ENCODE measurements around the gene HHAT.

The HHAT gene

DNA sequence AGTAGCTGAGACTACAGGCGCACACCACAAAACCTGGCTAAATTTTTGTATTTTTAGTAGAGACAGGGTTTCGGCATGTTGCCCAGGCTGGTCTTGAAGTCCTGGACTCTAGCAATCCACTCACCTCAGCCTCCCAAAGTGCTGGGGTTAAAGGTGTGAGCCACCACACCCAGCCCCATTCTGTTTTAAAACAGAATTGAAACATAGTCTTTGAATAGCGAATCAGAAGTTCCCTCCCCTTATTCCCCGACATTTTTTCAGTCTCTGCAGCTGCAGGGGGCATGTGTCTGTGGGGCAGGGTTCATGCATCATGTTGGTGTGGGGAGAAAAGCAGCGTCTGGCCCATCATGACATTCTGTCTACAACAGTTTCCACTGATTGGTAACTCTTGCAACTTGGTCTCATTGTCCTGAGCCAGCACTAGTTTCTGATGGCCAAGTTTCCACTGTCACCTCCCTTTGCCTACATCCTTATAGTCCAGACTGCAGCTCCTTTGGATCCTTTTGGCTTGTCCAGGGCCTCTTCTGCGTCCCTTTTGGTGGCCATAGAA, 15.6 kb upstream of the HHAT start:
- DNase-seq (ENCODE audit: insufficient read length, low spot score) (no peak), FAIRE-seq (no peak)
- TF ChIP-seq, protein P1, sequence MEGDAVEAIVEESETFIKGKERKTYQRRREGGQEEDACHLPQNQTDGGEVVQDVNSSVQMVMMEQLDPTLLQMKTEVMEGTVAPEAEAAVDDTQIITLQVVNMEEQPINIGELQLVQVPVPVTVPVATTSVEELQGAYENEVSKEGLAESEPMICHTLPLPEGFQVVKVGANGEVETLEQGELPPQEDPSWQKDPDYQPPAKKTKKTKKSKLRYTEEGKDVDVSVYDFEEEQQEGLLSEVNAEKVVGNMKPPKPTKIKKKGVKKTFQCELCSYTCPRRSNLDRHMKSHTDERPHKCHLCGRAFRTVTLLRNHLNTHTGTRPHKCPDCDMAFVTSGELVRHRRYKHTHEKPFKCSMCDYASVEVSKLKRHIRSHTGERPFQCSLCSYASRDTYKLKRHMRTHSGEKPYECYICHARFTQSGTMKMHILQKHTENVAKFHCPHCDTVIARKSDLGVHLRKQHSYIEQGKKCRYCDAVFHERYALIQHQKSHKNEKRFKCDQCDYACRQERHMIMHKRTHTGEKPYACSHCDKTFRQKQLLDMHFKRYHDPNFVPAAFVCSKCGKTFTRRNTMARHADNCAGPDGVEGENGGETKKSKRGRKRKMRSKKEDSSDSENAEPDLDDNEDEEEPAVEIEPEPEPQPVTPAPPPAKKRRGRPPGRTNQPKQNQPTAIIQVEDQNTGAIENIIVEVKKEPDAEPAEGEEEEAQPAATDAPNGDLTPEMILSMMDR (IDR thresholded peaks at IDR 0.05; ENCODE audit: insufficient read depth, missing control alignments): no peak

DNA sequence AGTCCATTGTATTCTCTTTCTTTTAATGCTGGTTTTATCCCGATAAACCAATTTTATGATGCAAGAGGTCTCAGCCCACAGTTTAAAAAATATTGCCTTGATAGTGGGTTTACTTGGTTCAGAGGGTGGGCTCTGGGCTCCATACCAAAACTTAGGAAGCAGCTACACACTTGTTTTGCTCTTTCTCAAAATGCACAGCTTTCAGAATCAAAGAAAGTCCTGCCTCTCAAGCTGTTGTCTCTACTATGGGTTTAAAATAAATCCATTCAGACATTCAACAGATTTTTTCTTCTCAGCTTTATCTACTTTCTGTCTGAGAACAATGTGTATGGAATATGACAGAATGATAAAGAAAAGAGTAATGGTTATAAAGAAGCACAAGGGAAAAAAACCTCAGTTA, 14.8 kb upstream of the HHAT start:
- TF ChIP-seq, protein P1 (IDR thresholded peaks at IDR 0.05; ENCODE audit: insufficient read depth, missing control alignments): no peak
- FAIRE-seq: no peak

DNA sequence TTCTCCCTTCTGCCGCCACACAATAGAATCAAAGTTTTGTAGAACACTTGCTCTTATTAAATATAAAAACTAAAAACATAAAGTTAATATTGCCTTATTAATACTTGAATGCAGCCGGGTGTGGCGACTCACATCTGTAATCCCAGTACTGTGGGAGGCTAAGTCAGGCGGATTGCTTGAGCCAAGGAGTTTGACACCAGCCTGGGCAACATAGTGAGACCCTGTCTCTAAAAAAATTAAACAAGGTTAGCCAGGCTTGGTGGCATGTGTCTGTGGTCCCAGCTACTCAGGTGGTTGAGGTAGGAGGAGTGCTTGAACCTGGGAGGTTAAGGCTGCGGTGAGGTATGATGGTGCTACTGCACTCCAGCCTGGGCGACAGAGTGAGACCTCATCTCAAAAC, 13.2 kb upstream of the HHAT start:
- FAIRE-seq: no peak
- no peak for DNase-seq (ENCODE audit: insufficient read length, low spot score)
- TF ChIP-seq, protein P1 (IDR thresholded peaks at IDR 0.05; ENCODE audit: insufficient read depth, missing control alignments): no peak

More for the DNA sequence above, 14.8 kb upstream of the HHAT start:
- DNase-seq (ENCODE audit: insufficient read length, low spot score): no peak

DNA sequence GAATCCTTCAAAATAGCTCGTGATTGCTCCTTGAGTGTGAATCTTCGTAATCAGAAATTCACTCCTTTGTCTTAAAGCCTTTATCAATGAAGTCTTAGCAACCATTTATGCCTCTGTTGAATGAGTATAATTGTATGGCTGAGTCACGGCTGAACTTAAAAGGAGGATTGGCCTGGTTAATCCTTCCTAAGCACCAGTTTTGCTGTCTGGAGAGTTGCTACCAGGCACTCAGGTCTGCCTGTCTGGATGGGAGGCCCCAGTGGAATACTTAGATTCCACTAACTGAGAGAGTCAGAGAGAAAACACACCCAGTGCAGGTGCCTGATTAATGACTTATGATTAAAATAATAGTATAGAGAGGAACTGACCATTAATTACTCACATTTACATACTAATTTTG, 7.6 kb upstream of the HHAT start:
- peak; percentile 42 for DNase-seq (ENCODE audit: insufficient read length, low spot score)

DNA sequence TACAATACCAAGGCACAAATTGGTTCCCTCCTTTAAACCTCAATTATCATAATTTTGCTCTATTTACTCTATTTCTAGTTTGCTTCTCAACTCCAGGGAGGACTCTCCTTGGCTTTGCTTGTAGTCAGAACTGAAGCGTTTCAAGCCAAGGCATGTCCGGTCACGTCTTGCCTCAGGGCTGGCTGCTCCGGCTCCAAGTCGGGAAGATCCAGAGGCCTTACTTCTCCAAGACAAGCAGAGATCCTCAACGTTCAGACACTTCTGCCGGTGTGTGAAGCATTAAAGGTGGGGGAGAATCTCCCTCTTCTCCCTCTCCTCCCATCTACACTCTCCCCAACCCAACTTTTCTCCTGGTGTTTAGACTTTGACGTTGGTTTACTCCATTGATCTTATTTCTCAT, 7.2 kb upstream of the HHAT start:
- TF ChIP-seq, protein P1 (IDR thresholded peaks at IDR 0.05; ENCODE audit: insufficient read depth, missing control alignments): no peak
- no peak for DNase-seq (ENCODE audit: insufficient read length, low spot score)
- FAIRE-seq: peak; percentile 87

More for the DNA sequence above, 7.6 kb upstream of the HHAT start:
- TF ChIP-seq, protein P1 (IDR thresholded peaks at IDR 0.05; ENCODE audit: insufficient read depth, missing control alignments): no peak
- peak; percentile 97 for FAIRE-seq

DNA sequence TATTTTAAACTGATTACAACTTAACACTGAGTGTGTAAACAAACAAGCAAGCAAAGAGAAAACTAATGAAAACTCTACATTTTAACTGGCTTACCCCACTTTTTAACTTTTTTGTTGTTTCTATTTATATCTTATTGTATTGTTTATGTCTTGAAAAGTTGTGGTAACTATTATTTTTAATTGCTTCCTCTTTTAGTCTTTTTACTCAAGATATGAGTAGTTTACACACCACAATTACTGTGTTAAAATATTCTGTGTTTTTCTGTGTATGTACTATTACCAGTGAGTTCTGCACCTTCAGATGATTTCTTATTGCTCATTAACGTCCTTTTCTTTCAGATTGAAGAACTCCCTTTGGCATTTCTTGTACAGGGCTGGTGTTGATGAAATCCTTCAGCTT, 4.7 kb upstream of the HHAT start:
- DNase-seq (ENCODE audit: insufficient read length, low spot score) (no peak), FAIRE-seq (peak; percentile 55)
- TF ChIP-seq, protein P1 (IDR thresholded peaks at IDR 0.05; ENCODE audit: insufficient read depth, missing control alignments): no peak

DNA sequence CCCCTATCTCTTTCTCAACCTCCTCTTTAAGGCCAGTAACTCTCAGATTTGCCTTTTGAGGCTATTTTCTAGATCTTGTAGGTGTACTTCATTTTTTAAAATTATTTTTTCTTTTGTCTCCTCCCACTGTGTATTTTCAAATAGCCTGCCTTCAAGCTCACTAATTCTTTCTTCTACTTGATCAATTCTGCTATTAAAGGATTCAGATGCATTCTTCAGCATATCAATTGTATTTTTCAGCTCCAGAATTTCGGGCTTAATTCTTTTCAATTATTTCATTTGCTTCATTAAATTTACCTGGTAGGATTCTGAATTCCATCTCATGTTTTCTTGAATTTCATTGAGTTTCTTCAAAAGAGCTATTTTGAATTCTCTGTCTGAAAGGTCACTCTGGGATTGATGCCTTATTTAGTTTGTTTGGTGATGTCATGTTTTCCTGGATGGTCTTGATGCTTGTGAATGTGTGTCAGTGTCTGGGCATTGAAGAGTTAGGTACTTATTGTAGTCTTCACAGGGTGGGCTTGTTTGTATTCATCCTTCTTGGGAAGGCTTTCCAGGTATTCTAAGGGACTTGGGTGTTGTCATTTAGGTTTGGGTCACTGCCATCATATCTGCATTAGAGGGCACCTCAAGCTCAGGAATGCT, 3.6 kb upstream of the HHAT start:
- DNase-seq (ENCODE audit: insufficient read length, low spot score) (no peak), FAIRE-seq (no peak)
- TF ChIP-seq, protein P1 (IDR thresholded peaks at IDR 0.05; ENCODE audit: insufficient read depth, missing control alignments): no peak

All from D721Med (cell line).